ENCODE results near the gene ENTPD7. TPM values are rescaled to one million over a fixed set of nuclear protein-coding genes. Genes with fewer than 3 reads are reported as not detected.

ENTPD7 gene
- total RNA-seq, 1 donor from 2014 or later: 7.5 TPM

DNA sequence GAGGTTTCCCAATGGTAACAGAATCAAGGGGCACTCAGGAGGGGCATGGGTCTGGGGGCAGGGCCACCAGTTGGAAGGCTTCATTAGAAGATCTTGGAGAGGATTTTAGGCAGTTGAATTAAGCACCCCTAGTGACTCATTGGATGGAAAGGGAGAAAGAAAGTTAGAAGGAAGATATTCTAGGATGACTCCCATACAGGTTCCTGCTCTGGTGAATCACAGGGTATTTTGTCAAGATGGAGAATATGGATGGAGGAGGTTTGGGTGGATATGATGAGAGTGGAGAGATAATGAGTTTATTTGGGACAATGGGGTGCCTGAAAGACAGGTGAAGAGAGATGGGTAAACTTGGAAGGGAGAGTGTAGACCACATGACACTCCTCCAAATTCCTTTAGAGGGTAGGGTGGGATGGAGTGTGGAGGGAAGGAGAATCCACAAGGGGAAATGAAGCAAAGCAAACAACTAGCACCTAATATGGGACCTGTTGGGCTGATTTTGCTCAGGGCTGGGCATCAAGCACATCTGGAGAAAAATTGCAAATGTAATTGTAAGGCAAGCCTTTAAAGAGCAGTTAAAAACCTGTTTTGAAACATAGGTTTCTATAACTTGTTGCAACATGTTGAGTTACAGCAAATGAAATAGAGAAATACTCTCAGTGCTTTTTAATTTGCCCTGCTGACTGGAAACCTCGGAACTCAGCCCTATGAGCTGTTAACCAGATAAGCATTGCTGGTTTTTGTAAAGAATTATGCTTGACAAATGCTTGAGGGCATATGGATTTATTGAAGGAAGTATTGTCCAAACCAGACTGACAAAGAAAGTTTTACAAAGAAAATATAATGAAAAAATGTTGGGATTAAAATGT lies 2.9 kb upstream of the ENTPD7 start:
- no peak for DNase-seq (ENCODE audit: low spot score)
- H3K27ac Mint-ChIP-seq: no peak overlapping the region
- no peak overlapping the region for H3K4me3 Mint-ChIP-seq (ENCODE audit: low read depth)
- H3K4me1 Mint-ChIP-seq (ENCODE audit: low read depth): peaks cover 16% of the 10 kb centered on the region
- no peaks in the 10 kb centered on the region for H3K36me3 Mint-ChIP-seq (ENCODE audit: low read depth)
- no peaks in the 10 kb centered on the region for H3K9me3 Mint-ChIP-seq
- peaks cover 21% of the 10 kb centered on the region for H3K27me3 Mint-ChIP-seq (ENCODE audit: low read depth)
- intact Hi-C loops (cut with micrococcal nuclease): no loop called here

- H3K27me3 Mint-ChIP-seq (ENCODE audit: low read depth): peaks cover 19% of the 10 kb centered on the region
- peak overlapping the region; percentile 96 for H3K4me3 Mint-ChIP-seq (ENCODE audit: low read depth)
- H3K4me1 Mint-ChIP-seq (ENCODE audit: low read depth): peaks cover 18% of the 10 kb centered on the region
- no peaks in the 10 kb centered on the region for H3K9me3 Mint-ChIP-seq
- peaks cover 7% of the 10 kb centered on the region for H3K36me3 Mint-ChIP-seq (ENCODE audit: low read depth)
- intact Hi-C loops (cut with micrococcal nuclease): loop anchor here (1.0 kb wide), 3 partner anchors 38 to 228 kb away; partner anchors contain the start of genes COX15, CUTC, GOT1 and SLC25A28
- peak; percentile 24 for DNase-seq (ENCODE audit: low spot score)
- H3K27ac Mint-ChIP-seq: peak overlapping the region; percentile 91
Observed at GRCh38 chr10:99658622-99659030, 683 bp upstream of the ENTPD7 start.

GRCh38 chr10:99659868-99660366 lies 608 bp downstream of the ENTPD7 start:
- H3K4me3 Mint-ChIP-seq (ENCODE audit: low read depth): peak overlapping the region; percentile 96
- intact Hi-C loops (cut with micrococcal nuclease): loop anchor here (1.0 kb wide), 3 partner anchors 40 to 230 kb away; partner anchors contain the start of genes COX15, CUTC, GOT1 and SLC25A28
- peak; percentile 10 for DNase-seq (ENCODE audit: low spot score)
- peaks cover 19% of the 10 kb centered on the region for H3K27me3 Mint-ChIP-seq (ENCODE audit: low read depth)
- H3K36me3 Mint-ChIP-seq (ENCODE audit: low read depth): peaks cover 10% of the 10 kb centered on the region
- H3K9me3 Mint-ChIP-seq: no peaks in the 10 kb centered on the region
- no peak overlapping the region for H3K27ac Mint-ChIP-seq
- H3K4me1 Mint-ChIP-seq (ENCODE audit: low read depth): peaks cover 18% of the 10 kb centered on the region

GRCh38 chr10:99660662-99661376 lies 1.5 kb downstream of the ENTPD7 start:
- H3K4me1 Mint-ChIP-seq (ENCODE audit: low read depth): peaks cover 18% of the 10 kb centered on the region
- intact Hi-C loops (cut with micrococcal nuclease): no loop called here
- no peak for DNase-seq (ENCODE audit: low spot score)
- H3K27ac Mint-ChIP-seq: no peak overlapping the region
- peaks cover 17% of the 10 kb centered on the region for H3K36me3 Mint-ChIP-seq (ENCODE audit: low read depth)
- H3K27me3 Mint-ChIP-seq (ENCODE audit: low read depth): peaks cover 15% of the 10 kb centered on the region
- no peak overlapping the region for H3K4me3 Mint-ChIP-seq (ENCODE audit: low read depth)
- no peaks in the 10 kb centered on the region for H3K9me3 Mint-ChIP-seq

- H3K27me3 Mint-ChIP-seq (ENCODE audit: low read depth): peaks cover 10% of the 10 kb centered on the region
- DNase-seq (ENCODE audit: low spot score): no peak
- peaks cover 18% of the 10 kb centered on the region for H3K36me3 Mint-ChIP-seq (ENCODE audit: low read depth)
- no peak overlapping the region for H3K27ac Mint-ChIP-seq
- intact Hi-C loops (cut with micrococcal nuclease): no loop called here
- peaks cover 18% of the 10 kb centered on the region for H3K4me1 Mint-ChIP-seq (ENCODE audit: low read depth)
- H3K9me3 Mint-ChIP-seq: no peaks in the 10 kb centered on the region
- no peak overlapping the region for H3K4me3 Mint-ChIP-seq (ENCODE audit: low read depth)
Observed at GRCh38 chr10:99661377-99661763, 2.1 kb downstream of the ENTPD7 start.

DNA sequence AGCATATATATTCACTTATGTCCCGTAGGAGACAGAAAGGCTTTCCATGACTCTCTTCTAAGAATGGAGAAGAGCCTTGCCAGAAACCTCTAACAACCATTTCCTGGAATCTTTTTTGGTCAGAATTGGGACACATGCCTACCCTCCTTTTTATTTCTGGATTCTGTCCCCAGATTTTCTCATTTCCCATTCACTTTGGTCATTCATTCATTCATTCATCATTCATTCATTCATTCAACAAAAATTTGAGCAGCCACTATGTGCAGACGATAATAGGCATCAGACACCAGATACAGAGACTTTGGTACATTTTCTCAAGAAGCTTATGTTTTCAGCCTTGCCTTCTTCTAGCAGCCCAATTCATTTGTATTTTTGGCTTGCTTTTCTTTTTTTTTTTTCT lies 6.0 kb downstream of the ENTPD7 start:
- no peaks in the 10 kb centered on the region for H3K9me3 Mint-ChIP-seq
- no peak overlapping the region for H3K27ac Mint-ChIP-seq
- intact Hi-C loops (cut with micrococcal nuclease): no loop called here
- H3K4me1 Mint-ChIP-seq (ENCODE audit: low read depth): peaks cover 9% of the 10 kb centered on the region
- peaks cover 20% of the 10 kb centered on the region for H3K36me3 Mint-ChIP-seq (ENCODE audit: low read depth)
- no peak for DNase-seq (ENCODE audit: low spot score)
- H3K4me3 Mint-ChIP-seq (ENCODE audit: low read depth): no peak overlapping the region
- no peaks in the 10 kb centered on the region for H3K27me3 Mint-ChIP-seq (ENCODE audit: low read depth)

DNA sequence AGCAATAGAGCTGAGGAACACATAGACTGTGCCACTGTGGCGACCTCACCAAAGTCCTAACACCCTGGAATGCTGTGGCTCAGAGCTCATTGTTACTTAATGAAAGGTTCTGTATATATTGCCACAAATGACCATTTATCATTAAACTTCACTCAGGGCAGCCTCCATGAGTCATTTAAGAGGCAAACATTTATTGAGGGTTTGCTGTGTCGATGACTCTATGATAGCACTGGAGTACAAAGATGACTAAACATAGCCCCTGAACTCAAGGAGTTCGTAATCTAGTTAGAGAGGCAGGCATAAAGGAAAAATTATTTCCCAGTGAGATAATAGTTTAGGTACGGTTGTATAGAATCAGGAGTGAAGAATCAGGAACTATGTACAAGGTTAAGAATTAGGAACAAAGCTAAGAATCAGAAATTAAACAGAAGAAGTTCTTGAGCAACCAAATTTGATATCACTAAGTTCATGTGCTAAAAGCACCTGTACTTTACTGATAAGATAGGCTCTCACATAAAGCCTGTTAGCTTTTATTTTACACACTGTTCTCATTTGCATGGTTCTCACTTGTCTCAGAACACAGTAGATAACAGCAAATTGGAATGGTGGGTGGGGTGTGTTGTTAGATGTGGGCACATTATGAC lies 7.9 kb downstream of the ENTPD7 start:
- Mint-ChIP-seq H3K4me3 (ENCODE audit: low read depth) (no peak overlapping the region), H3K27me3 (ENCODE audit: low read depth) (no peaks in the 10 kb centered on the region), H3K9me3 (no peaks in the 10 kb centered on the region), H3K4me1 (ENCODE audit: low read depth) (peaks cover 5% of the 10 kb centered on the region), H3K36me3 (ENCODE audit: low read depth) (peaks cover 17% of the 10 kb centered on the region), H3K27ac (no peak overlapping the region)
- intact Hi-C loops (cut with micrococcal nuclease): no loop called here
- no peak for DNase-seq (ENCODE audit: low spot score)

GRCh38 chr10:99671386-99671785 lies 12.1 kb downstream of the ENTPD7 start:
- Mint-ChIP-seq H3K4me1 (ENCODE audit: low read depth) (peaks cover 13% of the 10 kb centered on the region), H3K27ac (no peak overlapping the region), H3K36me3 (ENCODE audit: low read depth) (peaks cover 5% of the 10 kb centered on the region), H3K9me3 (no peaks in the 10 kb centered on the region), H3K4me3 (ENCODE audit: low read depth) (no peak overlapping the region), H3K27me3 (ENCODE audit: low read depth) (no peaks in the 10 kb centered on the region)
- intact Hi-C loops (cut with micrococcal nuclease): no loop called here
- DNase-seq (ENCODE audit: low spot score): no peak

DNA sequence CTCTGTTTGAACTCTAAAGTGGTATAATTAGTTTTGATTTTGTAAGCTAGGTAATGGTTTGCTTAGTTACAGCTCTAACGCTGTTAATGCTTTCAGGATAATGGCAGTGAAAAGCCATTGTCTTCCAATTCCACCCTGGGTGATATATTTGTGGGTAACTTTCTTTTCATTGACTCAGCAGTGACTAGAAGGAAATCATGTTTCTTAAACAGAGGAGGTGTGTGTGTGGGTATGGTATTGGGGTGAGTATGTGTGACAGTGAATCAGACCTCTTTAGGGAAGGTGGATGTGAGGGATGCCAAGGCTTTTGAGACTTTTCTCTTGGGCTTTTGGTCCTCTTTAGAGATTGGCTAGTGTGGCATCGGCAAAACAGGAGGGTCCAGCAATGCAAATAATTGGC lies 13.6 kb downstream of the ENTPD7 start:
- H3K36me3 Mint-ChIP-seq (ENCODE audit: low read depth): peaks cover 3% of the 10 kb centered on the region
- intact Hi-C loops (cut with micrococcal nuclease): no loop called here
- H3K4me3 Mint-ChIP-seq (ENCODE audit: low read depth): no peak overlapping the region
- no peak overlapping the region for H3K27ac Mint-ChIP-seq
- DNase-seq (ENCODE audit: low spot score): no peak
- peaks cover 13% of the 10 kb centered on the region for H3K4me1 Mint-ChIP-seq (ENCODE audit: low read depth)
- H3K9me3 Mint-ChIP-seq: no peaks in the 10 kb centered on the region
- no peaks in the 10 kb centered on the region for H3K27me3 Mint-ChIP-seq (ENCODE audit: low read depth)

DNA sequence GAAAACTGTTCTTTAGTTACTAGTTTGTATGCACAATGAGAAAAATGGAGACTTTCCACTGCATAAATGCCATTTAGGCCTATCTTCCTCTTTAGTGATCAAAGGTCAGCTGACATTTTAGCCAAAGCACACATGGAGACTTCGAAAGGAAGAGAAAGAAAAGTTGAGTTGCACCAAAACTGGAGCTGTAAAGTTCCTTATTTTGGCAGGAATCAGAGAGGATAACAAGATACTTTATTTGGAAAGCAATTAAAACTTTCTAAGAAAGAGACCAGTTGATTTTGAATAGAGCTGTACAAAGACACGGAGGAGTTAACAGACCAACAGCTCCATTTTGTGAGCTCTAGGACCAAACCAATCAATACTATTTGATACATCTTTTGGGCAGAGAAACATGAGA lies 14.2 kb downstream of the ENTPD7 start:
- no peaks in the 10 kb centered on the region for H3K27me3 Mint-ChIP-seq (ENCODE audit: low read depth)

DNA sequence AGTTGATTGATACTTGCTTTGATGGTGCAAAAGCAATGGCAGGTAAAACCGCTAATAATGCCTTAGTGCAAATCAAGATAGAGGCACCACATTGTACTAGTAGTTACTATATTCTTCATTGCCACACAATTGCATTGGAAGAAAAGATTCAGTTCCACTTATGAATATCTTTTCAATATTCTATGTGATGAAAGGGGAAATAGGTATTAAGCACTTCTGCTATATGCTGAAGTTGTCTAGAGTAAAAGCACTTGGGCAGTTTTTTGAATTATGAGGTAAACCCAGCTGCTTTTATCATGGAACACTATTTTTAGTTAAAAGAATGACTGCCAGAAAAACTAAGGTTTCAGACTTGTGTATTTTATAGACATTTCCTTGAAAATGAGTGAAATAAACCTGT lies 15.5 kb downstream of the ENTPD7 start:
- Mint-ChIP-seq H3K9me3 (no peaks in the 10 kb centered on the region), H3K27ac (no peak overlapping the region), H3K27me3 (ENCODE audit: low read depth) (no peaks in the 10 kb centered on the region), H3K36me3 (ENCODE audit: low read depth) (peaks cover 6% of the 10 kb centered on the region), H3K4me1 (ENCODE audit: low read depth) (peaks cover 13% of the 10 kb centered on the region), H3K4me3 (ENCODE audit: low read depth) (no peak overlapping the region)
- intact Hi-C loops (cut with micrococcal nuclease): no loop called here
- no peak for DNase-seq (ENCODE audit: low spot score)

More for the DNA sequence above, 14.2 kb downstream of the ENTPD7 start:
- Mint-ChIP-seq H3K9me3 (no peaks in the 10 kb centered on the region), H3K27ac (no peak overlapping the region), H3K4me1 (ENCODE audit: low read depth) (peaks cover 13% of the 10 kb centered on the region), H3K4me3 (ENCODE audit: low read depth) (no peak overlapping the region), H3K36me3 (ENCODE audit: low read depth) (peaks cover 3% of the 10 kb centered on the region)
- no peak for DNase-seq (ENCODE audit: low spot score)
- intact Hi-C loops (cut with micrococcal nuclease): no loop called here

DNA sequence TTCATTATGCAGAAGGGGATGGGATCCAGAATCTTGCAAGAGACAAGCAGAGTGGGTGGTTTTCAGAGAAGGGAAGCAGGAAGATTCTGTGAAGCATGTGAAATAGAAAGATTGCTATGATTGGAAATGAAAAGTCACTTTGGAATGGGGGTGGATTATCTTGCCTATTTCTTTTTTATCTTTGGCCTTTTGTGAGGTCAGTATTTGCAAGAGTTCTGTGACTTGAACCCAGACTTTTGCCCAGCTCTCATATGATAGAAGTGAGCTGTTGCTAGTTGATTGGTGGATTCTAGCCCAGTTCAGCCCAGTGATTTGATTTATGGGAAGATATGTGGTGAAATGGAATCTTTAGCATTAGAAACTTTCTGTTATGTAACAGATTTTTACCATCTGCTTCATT lies 17.1 kb downstream of the ENTPD7 start:
- Mint-ChIP-seq H3K27ac (no peak overlapping the region), H3K4me1 (ENCODE audit: low read depth) (peaks cover 13% of the 10 kb centered on the region), H3K36me3 (ENCODE audit: low read depth) (peaks cover 9% of the 10 kb centered on the region), H3K9me3 (no peaks in the 10 kb centered on the region), H3K27me3 (ENCODE audit: low read depth) (no peaks in the 10 kb centered on the region), H3K4me3 (ENCODE audit: low read depth) (no peak overlapping the region)
- DNase-seq (ENCODE audit: low spot score): no peak
- intact Hi-C loops (cut with micrococcal nuclease): no loop called here

Data from activated T-helper 2 cell treated with anti-CD3 and anti-CD28 coated beads, Interferon-gamma antibody, Interleukin-2, Interleukin-4, amounts not matched to agents 10 μg/mL and 5 μg/mL and 100 μg/mL, durations not matched to agents 14 hours and 24 hours and 36 hours (primary cell).